Measurements from ENCODE around the gene WDR13. TPM values are rescaled to one million over a fixed set of nuclear protein-coding genes. Genes with fewer than 3 reads are reported as not detected.
"Not testable (repeated sequence)": the region's sequence is repeated elsewhere in the genome, so short reads cannot be mapped to it uniquely, and the experiment has no call there.

Gene WDR13
- total RNA-seq, 2 donors from 2014 or later = 126 to 141 TPM

DNA sequence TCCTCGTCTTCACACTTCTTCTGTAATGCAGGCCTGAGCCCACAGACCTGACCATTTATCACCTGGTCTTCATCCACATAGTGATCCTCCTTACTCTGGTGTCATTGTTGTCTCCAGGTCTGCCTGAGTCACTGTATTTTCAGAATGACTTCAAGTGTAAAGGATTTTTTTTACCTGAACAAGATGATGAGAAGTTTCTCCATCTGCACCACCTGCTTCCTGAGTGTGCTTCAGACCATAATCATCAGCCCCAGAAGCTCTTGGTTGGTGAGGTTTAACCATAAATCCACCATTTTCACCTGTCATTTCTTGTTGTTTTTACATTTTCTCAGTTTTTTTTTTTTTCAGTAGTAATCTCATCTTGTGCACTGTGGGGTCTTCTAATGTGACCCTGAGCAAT, 39.0 kb downstream of the WDR13 start:
- ATAC-seq = no peak
- DNase-seq = no peak
- intact Hi-C loops (cut with DNase I, micrococcal nuclease) = no loop called here

GRCh38 chrX:48636776-48637175, 39.5 kb downstream of the WDR13 start:
- ATAC-seq = no peak
- DNase-seq = no peak
- intact Hi-C loops (cut with DNase I, micrococcal nuclease) = no loop called here

DNA sequence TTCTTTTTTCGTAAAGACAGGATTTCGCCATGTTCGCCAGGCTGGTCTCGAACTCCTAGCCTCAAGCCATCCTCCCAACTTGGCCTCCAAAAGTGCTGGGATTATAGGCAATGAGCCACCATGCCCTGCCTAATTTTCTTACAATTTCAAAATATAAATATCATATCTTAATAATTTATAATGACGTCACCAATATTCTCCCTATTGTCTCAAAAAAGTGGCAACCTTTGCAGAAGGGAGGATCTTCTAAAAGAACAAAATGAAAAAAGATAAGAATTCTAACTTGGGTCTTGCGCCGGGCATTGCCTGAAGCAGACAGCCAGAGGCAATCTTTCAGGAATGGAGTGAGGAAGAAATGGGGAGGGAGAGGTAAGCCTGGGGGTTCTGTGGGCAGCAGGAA, 48.4 kb downstream of the WDR13 start:
- intact Hi-C loops (cut with DNase I, micrococcal nuclease) = no loop called here

GRCh38 chrX:48648336-48648751, 51.1 kb downstream of the WDR13 start:
- intact Hi-C loops (cut with DNase I, micrococcal nuclease) = no loop called here
- DNase-seq = peak; percentile 12 to 25
- peak; percentile 67 for ATAC-seq

More for the DNA sequence above, 48.4 kb downstream of the WDR13 start:
- DNase-seq = no peak
- no peak for ATAC-seq

DNA sequence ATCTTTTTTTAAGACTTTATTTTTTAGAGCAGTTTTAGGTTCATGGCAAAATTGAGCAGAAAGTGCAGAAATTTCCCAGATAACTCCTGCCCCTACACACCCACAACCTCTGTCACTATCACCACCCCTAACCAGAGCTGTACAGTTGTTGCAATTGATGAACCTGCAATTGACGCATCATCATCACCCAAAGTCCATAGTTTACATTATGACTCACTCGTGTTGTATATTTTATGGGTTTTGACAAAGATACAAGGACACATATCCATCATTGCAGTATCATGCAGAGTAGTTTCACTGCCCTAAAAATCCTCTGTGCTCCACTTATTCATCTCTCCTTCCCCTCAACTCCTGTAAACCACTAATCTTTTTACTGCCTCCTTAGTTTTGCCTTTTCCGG, 51.8 kb downstream of the WDR13 start:
- intact Hi-C loops (cut with DNase I, micrococcal nuclease) = no loop called here
- DNase-seq (no peak), ATAC-seq (peak; percentile 86)

DNA sequence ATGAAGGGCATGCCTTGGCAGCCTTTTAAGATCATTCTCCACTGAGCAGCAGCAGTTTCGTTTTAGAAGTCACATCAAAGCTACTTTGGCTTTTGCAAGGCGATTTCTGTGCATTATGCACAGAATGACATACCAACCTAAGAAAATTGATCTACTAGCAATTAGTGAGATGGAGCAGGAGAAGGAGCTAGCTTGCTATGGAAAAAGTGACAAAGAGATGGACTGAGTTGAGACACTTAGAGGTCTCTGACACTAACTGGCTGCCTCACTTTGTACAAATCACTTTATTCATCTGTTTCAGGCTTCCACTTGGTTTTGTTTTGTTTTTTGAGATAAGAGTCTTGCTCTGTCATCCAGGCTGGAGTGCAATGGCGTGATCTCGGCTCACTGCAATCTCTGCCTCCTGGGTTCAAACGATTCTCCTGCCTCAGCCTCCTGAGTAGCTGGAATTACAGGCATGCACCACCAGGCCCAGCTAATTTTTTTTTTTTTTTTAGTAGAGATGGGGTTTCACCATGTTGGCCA, 54.8 kb downstream of the WDR13 start:
- intact Hi-C loops (cut with DNase I, micrococcal nuclease); ATAC-seq; DNase-seq: not testable (repeated sequence)

DNA sequence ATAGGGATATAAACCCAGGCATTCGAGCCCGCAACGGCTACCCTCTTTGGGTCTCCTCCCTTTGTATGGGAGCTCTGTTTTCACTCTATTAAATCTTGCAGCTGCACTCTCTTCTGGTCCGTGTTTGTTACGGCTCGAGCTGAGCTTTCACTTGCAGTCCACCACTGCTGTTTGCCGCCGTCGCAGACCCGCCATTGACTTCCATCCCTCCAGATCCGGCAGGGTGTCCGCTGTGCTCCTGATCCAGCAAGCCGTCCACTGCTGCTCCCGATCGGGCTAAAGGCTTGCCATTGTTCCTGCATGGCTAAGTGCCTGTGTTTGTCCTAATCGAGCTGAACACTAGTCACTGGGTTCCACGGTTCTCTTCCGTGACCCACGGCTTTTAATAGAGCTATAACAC, 57.5 kb downstream of the WDR13 start:
- intact Hi-C loops (cut with DNase I, micrococcal nuclease); ATAC-seq; DNase-seq: not testable (repeated sequence)

Other genes with a start within 250 kb of the WDR13 start
- gene SSX3, start 240.8 kb upstream of the WDR13 start, total RNA-seq = not detected
- gene SSX4, start 214.0 kb upstream of the WDR13 start, total RNA-seq = not detected
- gene SSX4B, start 185.5 kb upstream of the WDR13 start, total RNA-seq = not detected
- gene SLC38A5, start 127.2 kb upstream of the WDR13 start, total RNA-seq = 10 to 100 TPM; 16.7 to 24.1 TPM
- gene FTSJ1, start 121.3 kb upstream of the WDR13 start, total RNA-seq = 10 to 100 TPM; 19.5 to 25.1 TPM
- 1 to 10 TPM; 4.0 to 5.8 TPM for gene PORCN, start 88.5 kb upstream of the WDR13 start, total RNA-seq
- 100 to 1,000 TPM; 152 to 207 TPM for gene EBP, start 75.7 kb upstream of the WDR13 start, total RNA-seq
- 10 to 100 TPM; 11.6 to 15.7 TPM for gene TBC1D25, start 57.8 kb upstream of the WDR13 start, total RNA-seq
- gene RBM3, start 23.0 kb upstream of the WDR13 start, total RNA-seq = 100 to 1,000 TPM; 156 to 263 TPM
- 1 to 10 TPM; 2.4 to 6.6 TPM for gene WAS, start 86.3 kb downstream of the WDR13 start, total RNA-seq
- gene SUV39H1, start 99.2 kb downstream of the WDR13 start, total RNA-seq = 1 to 10 TPM; 3.1 to 5.0 TPM
- gene GLOD5, start 164.3 kb downstream of the WDR13 start, total RNA-seq = 10 to 100 TPM in 1 of 2 donors, 1 to 10 TPM in 1; 9.5 to 11.4 TPM
- gene GATA1, start 189.1 kb downstream of the WDR13 start, total RNA-seq = not detected
- gene HDAC6, start 204.6 kb downstream of the WDR13 start, total RNA-seq = 10 to 100 TPM; 78.9 to 91.8 TPM
- not detected for gene ERAS, start 229.0 kb downstream of the WDR13 start, total RNA-seq
- 10 to 100 TPM in 1 of 2 donors, 1 to 10 TPM in 1; 8.8 to 21.4 TPM for gene PCSK1N, start 238.1 kb downstream of the WDR13 start, total RNA-seq

Measured in left colon (tissue), 2 donors.